ENCODE data around the gene NPHP1.
"Not testable (repeated sequence)": the region's sequence is repeated elsewhere in the genome, so short reads cannot be mapped to it uniquely, and the experiment has no call there.

DNA sequence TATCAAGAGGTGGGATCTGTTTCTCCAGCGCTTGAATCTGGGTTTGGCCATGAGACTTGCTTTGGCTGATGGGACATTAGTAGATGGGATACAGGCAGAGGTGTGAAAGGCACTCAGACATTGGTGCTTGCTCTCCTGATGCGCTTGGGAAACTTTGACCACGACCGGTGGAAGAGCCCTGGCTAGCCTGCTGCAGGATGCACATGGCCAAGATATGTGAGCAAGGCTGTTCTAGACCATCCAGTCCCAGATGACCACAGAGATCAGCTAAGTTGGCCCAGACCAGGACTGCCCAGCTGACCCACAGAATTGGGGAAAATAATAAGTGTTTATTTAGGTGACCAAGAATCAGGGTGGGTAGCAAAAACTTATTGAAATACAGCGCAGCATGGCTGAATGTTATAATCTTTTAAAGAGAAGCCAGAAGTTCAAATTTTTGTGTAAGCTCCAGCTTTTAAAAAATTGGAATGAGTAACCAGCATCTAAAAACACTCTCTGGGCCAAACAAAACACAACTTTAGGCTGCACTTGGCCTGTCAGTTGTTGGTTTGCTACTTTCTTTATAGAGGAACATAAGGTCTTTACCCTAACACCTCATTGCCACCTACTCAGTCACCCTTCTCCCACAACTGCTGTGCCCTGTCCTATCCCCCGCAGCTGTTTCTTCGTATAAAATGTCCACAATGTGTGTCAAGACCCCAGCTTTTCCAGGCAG is 43.4 kb upstream of the NPHP1 start:
- TF ChIP-seq, protein P1, sequence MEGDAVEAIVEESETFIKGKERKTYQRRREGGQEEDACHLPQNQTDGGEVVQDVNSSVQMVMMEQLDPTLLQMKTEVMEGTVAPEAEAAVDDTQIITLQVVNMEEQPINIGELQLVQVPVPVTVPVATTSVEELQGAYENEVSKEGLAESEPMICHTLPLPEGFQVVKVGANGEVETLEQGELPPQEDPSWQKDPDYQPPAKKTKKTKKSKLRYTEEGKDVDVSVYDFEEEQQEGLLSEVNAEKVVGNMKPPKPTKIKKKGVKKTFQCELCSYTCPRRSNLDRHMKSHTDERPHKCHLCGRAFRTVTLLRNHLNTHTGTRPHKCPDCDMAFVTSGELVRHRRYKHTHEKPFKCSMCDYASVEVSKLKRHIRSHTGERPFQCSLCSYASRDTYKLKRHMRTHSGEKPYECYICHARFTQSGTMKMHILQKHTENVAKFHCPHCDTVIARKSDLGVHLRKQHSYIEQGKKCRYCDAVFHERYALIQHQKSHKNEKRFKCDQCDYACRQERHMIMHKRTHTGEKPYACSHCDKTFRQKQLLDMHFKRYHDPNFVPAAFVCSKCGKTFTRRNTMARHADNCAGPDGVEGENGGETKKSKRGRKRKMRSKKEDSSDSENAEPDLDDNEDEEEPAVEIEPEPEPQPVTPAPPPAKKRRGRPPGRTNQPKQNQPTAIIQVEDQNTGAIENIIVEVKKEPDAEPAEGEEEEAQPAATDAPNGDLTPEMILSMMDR (IDR thresholded peaks at IDR 0.05), result not testable (repeated sequence)
- not testable (repeated sequence) for TF ChIP-seq ZFX (IDR thresholded peaks at IDR 0.05; ENCODE audit: borderline replicate concordance)
